HepG2 (cell line): ENCODE data around the gene ALCAM. TPM values are rescaled to one million over a fixed set of nuclear protein-coding genes. Genes with fewer than 3 reads are reported as not detected.

Experiments
- ATAC-seq: fragments of 200-7000 bp; cut with Tn5 transposase; 3 replicates; pipeline ENCODE4 v1.9.1; 2020; ENCODE audit warnings: mild to moderate bottlenecking, moderate library complexity
- BruUV-seq: library from RNA; stranded (reverse); fragments of 400-500 nt; replicated peaks from 2 replicates; lab custom pipeline; 2021; lab: Mats Ljungman, UMichigan
- CTCF ChIA-PET: fragments of 300-600 bp; formaldehyde crosslinking; extraction: SDS; loops from one replicate; lab custom pipeline; 2021; ENCODE audit warnings: low total read pairs, inconsistent platforms, low intra/inter-chr PET ratio; lab: Yijun Ruan, JAX
- POLR2A ChIA-PET: fragments of 350-600 bp; sonication (Branson Sonifier 250); formaldehyde crosslinking; loops from one replicate; lab custom pipeline; 2020; ENCODE audit warnings: antibody characterized with exemption, inconsistent platforms; lab: Yijun Ruan, JAX
- DNase-seq: peaks from one replicate; pipeline ENCODE4 v3.0.0-alpha.2; 2015; ENCODE audit warnings: low spot score
- FAIRE-seq: peaks from 3 replicates; lab custom pipeline; 2011; peaks lifted over from hg19 to GRCh38; lab: Jason Lieb, UNC
- H2AFZ ChIP-seq: one replicate; pipeline ENCODE4 v1.6.1; 2011; ENCODE audit warnings: low read length, inconsistent platforms
- H3K27ac ChIP-seq: fragments of 300-600 bp; 3 replicates; pipeline ENCODE4 v1.8.0; 2011; ENCODE audit warnings: mixed run types, mild to moderate bottlenecking, mixed read lengths, low read length, inconsistent platforms; ENCODE audit not compliant: insufficient read depth; ENCODE audit errors: extremely low read length
- H3K27me3 ChIP-seq, 2 experiments: fragments of 200-600 bp in 1 of 2; 2 replicates in 1 of 2; 3 replicates in 1 of 2; pipeline versions ENCODE4 v1.6.0 to v1.8.0; 2011; ENCODE audit warnings: low read length in 2 of 2, mild to moderate bottlenecking in 2 of 2, moderate library complexity in 2 of 2, inconsistent platforms in 1 of 2; ENCODE audit not compliant: insufficient read depth in 2 of 2, control insufficient read depth in 1 of 2
- H3K36me3 ChIP-seq, 2 experiments: fragments of 200-600 bp in 1 of 2; replicated peaks in 1 of 2; 2 replicates in 1 of 2; 3 replicates in 1 of 2; pipeline versions ENCODE4 v1.5.1 to v1.8.0; 2011; ENCODE audit warnings: low read length in 2 of 2, inconsistent platforms in 1 of 2; ENCODE audit not compliant: insufficient read depth in 2 of 2, control insufficient read depth in 1 of 2
- H3K4me1 ChIP-seq: 2 replicates; pipeline ENCODE4 v1.5.1; 2012; ENCODE audit warnings: low read length, inconsistent platforms; ENCODE audit not compliant: insufficient read depth
- H3K4me2 ChIP-seq: 2 replicates; pipeline ENCODE4 v1.6.0; 2011; ENCODE audit warnings: low read depth, low read length, inconsistent platforms
- H3K4me3 ChIP-seq, 3 experiments: fragments of 200-600 bp in 1 of 3; sonication (generic), shearing (Covaris generic) in 1 of 3; replicated peaks in 1 of 3; 2 replicates each; pipeline ENCODE4 v1.5.1; 2011 to 2016; ENCODE audit warnings: low read length in 3 of 3, inconsistent platforms in 2 of 3, low read depth in 2 of 3, mild to moderate bottlenecking in 2 of 3, control low read depth in 1 of 3, mixed read lengths in 1 of 3; ENCODE audit not compliant: insufficient read depth in 1 of 3
- H3K79me2 ChIP-seq: one replicate; pipeline ENCODE4 v1.6.1; 2011; ENCODE audit warnings: low read length, inconsistent platforms; ENCODE audit not compliant: insufficient read depth
- H3K9ac ChIP-seq: 2 replicates; pipeline ENCODE4 v1.6.0; 2011; ENCODE audit warnings: mild to moderate bottlenecking, low read depth, low read length, inconsistent platforms; ENCODE audit not compliant: insufficient read depth
- H3K9me3 ChIP-seq: 2 replicates; pipeline ENCODE4 v1.5.1; 2012; ENCODE audit warnings: mild to moderate bottlenecking, low read length
- H4K20me1 ChIP-seq: 2 replicates; pipeline ENCODE4 v1.6.0; 2011; ENCODE audit warnings: inconsistent platforms, mild to moderate bottlenecking, low read length, moderate library complexity; ENCODE audit not compliant: insufficient read depth
- CEBPB ChIP-seq: IDR thresholded peaks from 2 replicates; pipeline ENCODE4 v1.6.1; 2011; ENCODE audit warnings: low read depth, low read length, improper control_type of control experiment, borderline replicate concordance
- CEBPG ChIP-seq: IDR thresholded peaks from 2 replicates; pipeline ENCODE4 v1.6.1; 2016
- CENPX ChIP-seq: sonication (generic); formaldehyde crosslinking; IDR thresholded peaks from 2 replicates; pipeline ENCODE4 v1.9.0; 2021; ENCODE audit warnings: mild to moderate bottlenecking, missing genetic modification reagents, moderate library complexity
- GATAD2A ChIP-seq: IDR thresholded peaks from 2 replicates; pipeline ENCODE4 v1.6.1; 2016
- IKZF5 ChIP-seq: IDR thresholded peaks from 2 replicates; pipeline ENCODE4 v1.6.1; 2018; ENCODE audit warnings: missing genetic modification reagents, mild to moderate bottlenecking, missing compliant biosample characterization
- ISL2 ChIP-seq: sonication (generic); formaldehyde crosslinking; IDR thresholded peaks from 2 replicates; pipeline ENCODE4 v1.5.0; 2020; ENCODE audit warnings: missing genetic modification reagents
- MIXL1 ChIP-seq: IDR thresholded peaks from 2 replicates; pipeline ENCODE4 v1.6.1; 2016
- MXI1 ChIP-seq: IDR thresholded peaks from 3 replicates; pipeline ENCODE4 v1.6.1; 2012; ENCODE audit warnings: low read depth, low read length, inconsistent platforms, borderline replicate concordance
- NONO ChIP-seq, 2 experiments: fragments of 450-650 bp in 1 of 2; sonication (generic) in 1 of 2; formaldehyde crosslinking in 1 of 2; IDR thresholded peaks in 1 of 2; conservative IDR thresholded peaks in 1 of 2; 2 replicates each; pipeline versions ENCODE4 v1.6.1 to v1.8.0; 2017 to 2022; ENCODE audit warnings: mild to moderate bottlenecking in 1 of 2, missing genetic modification reagents in 1 of 2, moderate library complexity in 1 of 2
- PHF8 ChIP-seq: sonication (generic); formaldehyde crosslinking; IDR thresholded peaks from 2 replicates; pipeline ENCODE4 v1.5.0; 2020; ENCODE audit warnings: missing genetic modification reagents
- ZBTB25 ChIP-seq: IDR thresholded peaks from 2 replicates; pipeline ENCODE4 v1.6.1; 2018; ENCODE audit warnings: missing genetic modification reagents
- ZFP36 ChIP-seq: fragments of 150-350 bp; IDR thresholded peaks from 2 replicates; pipeline ENCODE4 v1.6.1; 2018; ENCODE audit warnings: borderline replicate concordance, low read length, low read depth; ENCODE audit not compliant: partially characterized antibody
- ZMYM4 ChIP-seq: sonication (generic); formaldehyde crosslinking; IDR thresholded peaks from 2 replicates; pipeline ENCODE4 v1.8.1; 2023; ENCODE audit warnings: mild to moderate bottlenecking, missing genetic modification reagents
- ZNF205 ChIP-seq: IDR thresholded peaks from 2 replicates; pipeline ENCODE4 v1.6.1; 2018; ENCODE audit warnings: missing biosample characterization, missing genetic modification reagents
- ZNF644 ChIP-seq: IDR thresholded peaks from 2 replicates; pipeline ENCODE4 v1.6.1; 2016; ENCODE audit warnings: low read depth
- ZNF724P ChIP-seq: sonication (generic); formaldehyde crosslinking; IDR thresholded peaks from 2 replicates; pipeline ENCODE4 v1.8.0; 2022; ENCODE audit warnings: missing genetic modification reagents, borderline replicate concordance
- ZSCAN20 ChIP-seq: sonication (generic); formaldehyde crosslinking; IDR thresholded peaks from 2 replicates; pipeline ENCODE4 v1.4.0; 2020; ENCODE audit warnings: missing genetic modification reagents, mild to moderate bottlenecking, borderline replicate concordance
- WGBS: methylation state at CpG from one replicate; pipeline ENCODE4 v1.1.6; 2017; ENCODE audit warnings: low lambda C conversion rate; 5-methylcytosine and 5-hydroxymethylcytosine counted together
- in situ Hi-C: cut with HindIII; loops from 2 replicates; pipeline ENCODE4 v1.10.0; 2017; ENCODE audit warnings: low pct_unique_long_range_greater_than_20kb; ENCODE audit not compliant: extremely low pct_ligation_motif_present
- intact Hi-C: fragments of 100-400 bp; cut with micrococcal nuclease; formaldehyde crosslinking; loops from one replicate; pipeline ENCODE4 v1.10.0; 2022; ENCODE audit not compliant: unreplicated experiment
- polyA plus RNA-seq, 8 experiments: library from polyadenylated mRNA; depleted of rRNA in 3 of 8; stranded (reverse) in 7 of 8; unstranded in 1 of 8; fragments of >200 nt; fragmentation: Illumina TruSeq in 4 of 8; extraction: Trizol in 4 of 8; gene quantifications; 2 replicates each; pipeline versions ENCODE4 v1.2.1 to v1.2.3, GENCODE V29; 2011 to 2016; ENCODE audit warnings: low read depth in 4 of 8, missing spikeins in 1 of 8, mixed read lengths in 1 of 8; ENCODE audit not compliant: insufficient read depth in 1 of 8
- total RNA-seq, 5 experiments: library from RNA; depleted of rRNA; stranded (reverse); fragments of >200 nt; fragmentation: Illumina TruSeq; extraction: Trizol; gene quantifications; 2 replicates each; pipeline ENCODE4 v1.2.3, GENCODE V29; 2016; ENCODE audit warnings: low read depth in 1 of 5

ALCAM gene
- total and polyA plus RNA-seq, 2 of the 13 experiments (the other 11 are each of a cell fraction or from before 2014, with no cell fraction given) = 26.0 to 33.1 TPM

- no peak for FAIRE-seq
- intact Hi-C loops (loop anchor here (5.0 kb wide), 1 partner anchor 73 kb away; no protein-coding TSS in a partner anchor), in situ Hi-C loops (loop anchor here (25.0 kb wide), 2 partner anchors 288 to 888 kb away; no protein-coding TSS in a partner anchor)
- DNase-seq = no peak
- 0% methylated on average over 1 of the region's 1 CpG for WGBS
- no TSS peak for BruUV-seq
- TF ChIP-seq CEBPB (0 out of 2 replicates have a peak, but pooled peaks have one; percentile 13), ZNF205 (no peak)
- ATAC-seq = no peak
- Histone ChIP-seq H3K9ac (no peak overlapping the region), H3K4me3 (no peak overlapping the region), H3K27ac (peak overlapping the region; percentile 36), H3K79me2 (peaks cover 18% of the 10 kb centered on the region), H3K9me3 (no peaks in the 10 kb centered on the region), H3K27me3 (no peaks in the 10 kb centered on the region; a peak in 1 of 5 replicates), H3K36me3 (no peaks in the 10 kb centered on the region), H2AFZ (no peak overlapping the region), H3K4me1 (peaks cover 59% of the 10 kb centered on the region), H3K4me2 (peak overlapping the region; percentile 20; the same call in 1 of the 2 replicates), H4K20me1 (no peaks in the 10 kb centered on the region)
- CTCF ChIA-PET = no interaction called here
- POLR2A ChIA-PET = interaction anchor here (0.8 kb wide), 1 partner anchor 132 kb away, joined by 3 read pairs; no protein-coding TSS in a partner anchor
These were observed 133.3 kb downstream of the ALCAM start for GRCh38 chr3:105499961-105500360.

GRCh38 chr3:105502333-105502732 lies 135.6 kb downstream of the ALCAM start:
- in situ Hi-C loops (loop anchor here (25.0 kb wide), 2 partner anchors 290 to 890 kb away; no protein-coding TSS in a partner anchor), intact Hi-C loops (loop anchor here (2.0 to 5.0 kb wide), 2 partner anchors 16 to 75 kb away; no protein-coding TSS in a partner anchor)
- Histone ChIP-seq H4K20me1 (no peaks in the 10 kb centered on the region), H3K27me3 (no peaks in the 10 kb centered on the region; a peak in 1 of 5 replicates), H3K9ac (peak overlapping the region; percentile 78), H3K4me1 (peaks cover 54% of the 10 kb centered on the region), H3K4me2 (peak overlapping the region; percentile 87), H3K27ac (peak overlapping the region; percentile 81), H3K36me3 (no peaks in the 10 kb centered on the region), H3K9me3 (no peaks in the 10 kb centered on the region), H3K4me3 (peak overlapping the region in 2 of 3 experiments; percentile 29 to 33; a peak in 2 of 6 replicates), H3K79me2 (peaks cover 24% of the 10 kb centered on the region), H2AFZ (no peak overlapping the region)
- no TSS peak for BruUV-seq
- POLR2A ChIA-PET = interaction anchor here (1.5 to 3.9 kb wide), 4 partner anchors 9 to 134 kb away, joined by 4 to 99 read pairs (median 36); partner anchors contain the start of gene ALCAM
- FAIRE-seq = peak; percentile 60
- WGBS = 0% methylated on average over 2 of the region's 2 CpGs
- CTCF ChIA-PET = interaction anchor here (1.9 kb wide), 1 partner anchor 115 kb away, joined by 4 read pairs; no protein-coding TSS in a partner anchor
- peak; percentile 54 for ATAC-seq
- no peak for DNase-seq
- no peak for TF ChIP-seq CENPX (CRISPR knock-in tag)
- peak; percentile 50; the same call in 1 of the 2 replicates for TF ChIP-seq CEBPG (CRISPR knock-in tag)
- no peak for TF ChIP-seq ZSCAN20 (CRISPR knock-in tag)
- no peak for TF ChIP-seq MXI1
- TF ChIP-seq ZNF644 = peak; percentile 19; the same call in 1 of the 2 replicates
- no peak for TF ChIP-seq ZBTB25 (CRISPR knock-in tag)
- no peak for TF ChIP-seq PHF8 (CRISPR knock-in tag)
- no peak for TF ChIP-seq ZNF724P
- TF ChIP-seq ZFP36 = no peak
- TF ChIP-seq IKZF5 (CRISPR knock-in tag) = no peak
- TF ChIP-seq MIXL1 = peak; percentile 53; the same call in 1 of the 2 replicates
- TF ChIP-seq ZMYM4 (CRISPR knock-in tag) = peak; percentile 42; the same call in 1 of the 2 replicates
- 0 out of 2 replicates have a peak, but pooled peaks have one; percentile 21 for TF ChIP-seq ISL2 (CRISPR knock-in tag)
- no peak for TF ChIP-seq NONO (IDR thresholded peaks at IDR 0.05)
- TF ChIP-seq NONO (CRISPR knock-in tag; conservative IDR thresholded peaks at IDR 0.05) = no peak
- 0 out of 2 replicates have a peak, but pooled peaks have one; percentile 19 for TF ChIP-seq GATAD2A (CRISPR knock-in tag)
